8988T (cell line): ENCODE measurements around the gene PMFBP1.

Experiments
- DNase-seq: peaks from one replicate; pipeline ENCODE4 v3.0.0; 2011

Gene PMFBP1

GRCh38 chr16:72172105-72173034, at the start of gene PMFBP1:
Gene PMFBP1, minus strand, starts transcription at chr16:72172155. Its CDS starts 947 bp downstream, at chr16:72171208.
- no peak for DNase-seq

- DNase-seq: no peak
These were observed 49.7 kb upstream of the PMFBP1 start for GRCh38 chr16:72221630-72222024.

GRCh38 chr16:72220875-72221629, 49.1 kb upstream of the PMFBP1 start:
- DNase-seq: no peak

GRCh38 chr16:72219282-72219681, 47.3 kb upstream of the PMFBP1 start:
- DNase-seq: no peak

DNA sequence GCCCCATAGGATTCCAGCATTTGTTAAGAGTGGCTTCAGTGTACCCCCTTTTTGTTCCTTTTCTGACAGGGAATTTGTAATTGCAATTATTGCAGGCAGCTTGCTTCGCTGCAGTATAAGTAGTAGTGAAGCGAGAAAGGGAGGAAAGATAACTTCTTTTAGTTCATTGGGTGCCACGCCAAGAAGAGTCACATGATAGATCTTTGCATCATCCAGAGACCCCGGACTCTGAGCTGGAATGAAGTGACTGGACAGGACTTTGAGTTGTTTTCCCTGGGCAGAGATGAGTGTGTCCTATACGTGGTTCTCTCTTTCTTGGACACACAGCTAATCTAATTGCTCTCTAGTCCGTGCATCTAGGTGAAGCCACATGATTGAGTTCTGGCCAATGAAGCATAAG, 44.8 kb upstream of the PMFBP1 start:
- DNase-seq: no peak

DNA sequence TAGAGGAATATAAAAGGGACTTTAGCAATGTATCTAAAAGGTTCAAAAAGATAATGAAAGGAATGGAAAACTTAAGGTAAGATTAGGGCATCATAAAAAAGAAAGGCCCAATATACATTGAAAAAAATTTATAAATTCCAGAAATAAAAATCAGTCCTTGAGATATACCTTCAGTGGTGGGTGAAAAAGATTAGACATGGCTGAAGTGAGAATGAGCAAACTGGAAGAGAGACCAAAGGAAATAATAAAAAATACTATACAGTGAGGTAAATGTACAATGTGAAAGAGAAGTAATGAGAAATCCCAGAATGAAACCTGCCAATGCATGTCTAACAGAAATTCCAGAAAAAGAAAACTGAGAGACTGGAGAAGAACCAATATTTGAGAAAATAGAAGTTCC, 42.9 kb upstream of the PMFBP1 start:
- no peak for DNase-seq

DNA sequence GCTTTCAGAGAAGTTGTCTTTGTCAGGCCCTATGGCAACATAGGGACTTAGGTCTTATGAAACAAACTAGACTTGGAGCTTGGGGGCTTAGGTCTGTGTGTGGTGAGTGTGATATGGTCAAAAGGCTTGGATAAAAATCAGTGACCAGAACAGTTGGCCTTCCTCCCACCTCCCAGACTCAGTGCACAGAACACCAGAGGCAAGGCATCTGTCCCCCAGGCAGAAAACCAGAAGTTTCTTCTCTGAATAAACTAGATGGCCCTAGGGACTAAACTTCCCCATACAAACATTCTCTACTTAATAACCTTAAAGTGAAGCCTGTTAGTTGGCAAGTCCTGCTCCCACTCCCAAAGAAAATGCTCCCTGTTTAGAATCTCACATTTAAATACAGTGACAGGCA, 39.2 kb upstream of the PMFBP1 start:
- no peak for DNase-seq

DNA sequence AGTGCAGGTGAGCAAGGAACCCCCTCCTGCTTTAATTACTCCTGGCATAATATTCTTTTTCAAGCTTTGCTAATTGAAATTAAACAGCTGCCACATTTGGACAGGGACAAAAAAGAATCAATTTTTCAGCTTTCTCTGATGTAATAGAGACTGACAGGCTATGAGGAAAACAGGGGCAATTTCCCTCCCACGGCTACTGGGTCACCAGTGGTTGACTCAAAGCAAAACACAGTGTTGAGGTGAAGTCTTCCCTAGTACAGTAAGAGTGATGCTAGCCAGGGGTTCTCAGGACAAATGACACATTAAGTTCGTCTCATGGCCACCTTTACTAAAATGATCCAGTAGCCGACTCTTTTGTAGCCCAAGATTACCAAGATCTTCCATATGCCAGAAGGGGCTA, 38.6 kb upstream of the PMFBP1 start:
- DNase-seq: no peak

DNA sequence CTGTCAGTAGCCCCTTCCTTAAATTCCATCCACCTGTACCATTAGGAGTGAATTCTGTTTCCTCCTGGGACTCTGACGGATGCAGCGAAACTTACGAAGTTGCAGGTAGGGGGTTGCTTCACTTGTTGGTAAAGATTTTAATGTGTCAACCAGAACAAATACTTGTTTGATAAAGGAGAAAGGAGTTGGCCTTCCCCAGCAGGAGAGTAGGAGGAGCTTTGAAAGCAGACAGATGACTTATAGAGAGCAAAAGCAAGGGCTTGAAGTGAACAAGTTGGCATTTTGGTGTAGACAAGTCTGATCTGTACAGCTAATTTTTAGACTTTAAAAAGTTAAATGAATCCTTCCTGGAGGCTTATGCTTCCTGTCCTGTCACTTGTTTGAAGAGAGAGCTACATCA, 38.1 kb upstream of the PMFBP1 start:
- no peak for DNase-seq

GRCh38 chr16:72206299-72206698, 34.3 kb upstream of the PMFBP1 start:
- no peak for DNase-seq

DNA sequence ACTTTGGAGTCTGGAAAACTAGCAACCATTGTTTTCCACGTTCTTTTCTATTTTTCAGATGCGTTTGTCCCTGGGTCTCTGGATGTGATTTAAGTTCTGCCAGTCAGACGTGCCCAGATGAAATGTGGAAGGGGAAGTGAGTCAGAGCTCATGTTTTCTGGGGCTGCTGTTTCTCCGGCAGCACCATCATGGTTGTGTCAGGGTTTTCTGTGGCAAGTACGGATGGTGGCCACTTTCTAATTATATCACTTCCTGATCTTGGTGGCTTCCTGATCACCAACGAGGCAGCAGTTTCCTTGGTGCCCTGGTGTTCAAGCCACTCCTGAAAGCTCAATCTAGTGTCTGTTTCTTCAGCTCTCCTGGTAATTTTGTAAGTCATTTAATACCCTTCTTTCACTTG, 31.4 kb upstream of the PMFBP1 start:
- peak; percentile 27 for DNase-seq

DNA sequence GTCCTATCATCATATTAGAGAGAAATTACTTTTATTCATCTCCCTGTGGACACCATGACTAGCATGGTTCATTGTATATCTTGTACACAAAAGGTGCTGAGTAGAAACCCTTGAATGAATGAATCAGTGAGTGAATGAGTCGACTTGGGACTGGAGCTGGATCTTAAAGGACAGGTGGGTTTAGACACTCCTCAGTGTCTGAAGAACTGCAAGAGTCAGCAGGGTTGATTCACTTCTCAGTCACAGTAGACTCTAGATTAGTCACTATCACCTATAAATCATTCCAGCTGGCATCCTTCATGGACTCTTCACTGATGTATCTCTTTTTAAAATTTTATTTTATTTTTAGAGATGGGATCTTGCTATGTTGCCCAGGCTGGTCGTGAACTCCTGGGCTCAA, 30.1 kb upstream of the PMFBP1 start:
- DNase-seq: no peak

DNA sequence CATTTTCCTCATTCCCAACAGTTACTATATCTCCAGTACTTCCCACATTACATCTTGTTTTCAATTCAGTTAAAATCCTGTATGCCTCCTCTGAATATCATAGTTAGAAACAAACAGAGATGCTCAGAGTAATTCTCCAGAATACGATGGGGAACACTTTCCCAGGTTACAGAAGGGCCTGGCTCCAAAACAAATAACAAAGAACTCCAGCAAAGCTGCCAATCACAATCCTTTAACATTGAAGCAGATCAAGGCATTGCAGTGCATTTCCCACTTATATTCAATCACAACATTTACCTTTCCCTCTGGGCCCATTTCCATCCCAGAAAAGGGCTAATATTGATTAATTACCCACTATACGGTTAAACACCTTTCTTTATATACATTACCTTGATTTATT, 29.4 kb upstream of the PMFBP1 start:
- DNase-seq: no peak

DNA sequence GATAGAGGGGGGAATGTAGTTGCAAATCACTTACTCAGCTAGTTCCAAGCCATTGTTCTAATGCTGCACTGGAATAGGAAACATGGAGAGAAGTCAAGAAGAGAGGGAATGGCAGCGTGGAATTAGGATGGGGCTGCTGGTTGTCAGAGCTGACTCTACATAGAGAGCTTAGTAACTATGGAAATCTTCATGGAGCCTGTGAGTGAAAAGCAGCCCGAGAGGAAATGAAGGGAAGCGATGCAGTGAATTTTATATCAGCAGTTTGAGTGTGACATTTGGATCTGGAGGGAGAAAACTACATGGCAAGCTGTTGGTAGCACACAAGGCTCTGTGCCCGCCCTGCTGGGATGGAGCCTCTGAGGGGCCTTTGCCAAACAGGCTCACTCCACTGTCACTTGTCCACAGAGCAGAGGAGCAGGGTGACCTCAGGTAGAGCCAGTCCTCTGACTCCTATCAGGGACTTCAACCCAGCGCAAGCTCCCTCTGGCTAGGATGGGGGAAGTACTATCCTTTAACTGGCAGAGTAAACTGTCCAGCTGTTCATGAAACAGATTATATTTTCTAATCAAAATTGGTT, 27.9 kb upstream of the PMFBP1 start:
- DNase-seq: no peak

GRCh38 chr16:72198771-72199201, 26.8 kb upstream of the PMFBP1 start:
- no peak for DNase-seq

DNA sequence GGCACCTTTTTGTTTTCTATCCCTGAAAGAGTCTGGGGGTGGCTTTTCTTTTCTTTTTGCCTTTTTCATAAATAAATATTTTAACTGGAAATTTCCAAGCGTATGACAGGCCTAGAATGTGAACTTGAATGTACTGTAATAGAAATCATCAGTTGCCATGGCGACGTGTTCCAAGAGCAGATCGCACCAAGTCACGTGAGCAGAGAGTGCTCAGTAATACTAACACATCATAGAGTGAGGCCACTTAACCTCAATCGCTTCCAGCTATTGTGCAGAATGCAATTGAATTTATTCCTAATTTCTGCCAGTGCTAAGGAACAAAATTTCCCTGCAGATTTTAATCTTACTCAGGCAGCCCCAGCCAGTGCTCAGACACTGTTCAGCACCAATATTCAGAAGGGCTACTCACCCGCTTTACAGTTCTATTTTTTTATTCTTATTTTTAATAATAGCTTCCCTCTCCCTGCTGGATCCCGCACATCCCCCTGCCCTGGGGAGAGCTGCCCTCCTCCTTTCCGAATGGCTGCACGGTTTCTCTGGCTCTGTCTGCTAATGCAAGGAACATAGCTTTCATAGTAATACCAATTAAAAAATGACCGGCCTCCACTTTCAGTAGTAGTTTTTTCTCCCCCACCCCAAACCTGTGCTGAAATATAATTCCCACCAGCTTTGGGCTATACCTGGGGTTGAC, 26.2 kb upstream of the PMFBP1 start:
- DNase-seq: no peak

- no peak for DNase-seq
These were observed 25.6 kb upstream of the PMFBP1 start for GRCh38 chr16:72197545-72197944.

DNA sequence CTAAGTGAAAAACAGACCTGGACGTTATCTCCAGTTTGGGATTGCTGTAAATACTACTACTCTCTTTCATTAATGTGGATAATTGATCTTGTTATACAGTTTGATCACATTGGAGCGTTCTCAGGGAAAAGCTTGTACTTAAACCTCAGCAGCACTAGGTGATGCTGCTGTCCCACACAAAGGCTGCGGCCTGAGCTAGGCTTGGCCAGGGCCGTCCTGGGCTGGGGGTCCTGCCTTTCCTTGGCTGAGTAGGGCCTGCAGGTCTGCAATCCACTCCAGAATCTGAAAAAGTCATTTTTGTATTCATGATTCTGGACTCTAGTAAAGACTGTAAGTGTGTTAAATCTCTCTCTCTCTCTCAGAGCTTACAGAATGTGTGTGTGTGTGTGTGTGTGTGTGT, 23.7 kb upstream of the PMFBP1 start:
- no peak for DNase-seq

DNA sequence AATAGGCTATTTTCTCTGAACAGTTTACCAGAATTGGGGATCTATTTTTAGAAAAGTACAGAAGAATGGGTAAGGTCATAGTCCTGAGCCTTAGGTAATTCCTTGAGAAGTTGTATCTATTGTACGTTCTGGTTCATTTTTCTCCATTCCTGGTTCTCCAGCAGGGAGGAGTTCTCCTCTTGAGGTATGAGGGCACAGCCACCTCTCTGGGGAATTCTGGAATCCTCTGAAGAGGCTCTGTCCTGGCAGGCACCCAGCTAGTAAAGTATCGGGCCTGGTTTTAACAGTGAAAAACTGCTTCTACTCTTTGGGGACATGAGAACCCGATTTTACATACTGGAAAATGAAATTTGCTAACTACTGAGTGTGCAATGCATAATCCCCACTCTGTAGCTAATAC, 19.6 kb upstream of the PMFBP1 start:
- no peak for DNase-seq

- DNase-seq: no peak
These were observed 18.0 kb upstream of the PMFBP1 start for GRCh38 chr16:72189865-72190371.

DNA sequence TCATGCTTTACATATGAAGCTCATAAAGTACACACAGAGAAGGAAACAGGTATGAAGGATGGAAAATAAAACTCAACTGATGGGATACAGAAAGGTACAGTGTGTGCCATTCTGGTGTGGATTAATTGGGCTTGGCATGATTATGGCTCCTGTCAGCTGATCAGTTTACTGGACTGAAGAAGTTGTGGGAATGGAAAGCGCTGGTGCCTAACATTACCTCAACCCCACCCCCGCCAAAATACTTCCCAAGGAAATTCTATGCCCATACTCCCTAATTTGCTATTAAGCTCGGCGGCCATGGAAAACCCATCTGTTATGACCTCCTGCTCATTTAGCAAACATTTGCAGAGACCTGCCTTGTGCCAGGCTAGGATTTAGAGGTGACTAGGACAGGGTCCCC, 16.6 kb upstream of the PMFBP1 start:
- DNase-seq: no peak

GRCh38 chr16:72187551-72187950, 15.6 kb upstream of the PMFBP1 start:
- DNase-seq: no peak

DNA sequence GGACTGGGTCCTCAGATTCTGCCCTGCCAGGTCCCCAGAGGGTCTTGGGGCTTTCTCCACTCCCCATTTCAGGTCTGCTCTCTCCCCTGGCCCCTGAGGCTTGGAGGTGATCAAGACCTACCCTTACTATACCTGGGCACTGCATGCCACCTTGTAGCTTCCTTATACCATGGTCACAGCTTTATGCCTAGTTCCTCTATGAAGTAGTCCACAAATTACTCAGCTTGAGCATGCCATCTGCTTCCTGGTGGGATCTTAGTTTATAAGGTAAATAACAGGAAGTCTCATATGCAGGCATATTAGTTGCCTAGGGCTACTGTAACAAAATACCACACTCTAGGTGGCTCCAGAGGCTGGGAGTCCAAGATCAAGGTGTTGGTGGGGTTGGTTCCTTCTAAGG, 11.0 kb upstream of the PMFBP1 start:
- no peak for DNase-seq
